Neural progenitor cell (in vitro differentiated cells): Measurements from ENCODE around the gene BRAT1.

ENCODE experiments used
- CTCF ChIP-seq: fragments of 200-600 bp; sonication (generic); IDR thresholded peaks from 2 replicates; pipeline ENCODE4 v1.5.1; 2017; ENCODE audit warnings: antibody characterized with exemption, mild to moderate bottlenecking
- EZH2phosphoT487 ChIP-seq: fragments of 200-600 bp; sonication (generic); IDR thresholded peaks from 2 replicates; pipeline ENCODE4 v1.6.1; 2017; ENCODE audit warnings: antibody characterized with exemption

GRCh38 chr7:2511769-2512168 lies 43.6 kb downstream of the BRAT1 start:
- TF ChIP-seq EZH2phosphoT487: no peak
- no peak for TF ChIP-seq CTCF
